H9 (cell line): ENCODE results near the gene C15orf62. TPM values are rescaled to one million over a fixed set of nuclear protein-coding genes. Genes with fewer than 3 reads are reported as not detected.
A peak's percentile ranks its signal among the peaks of the same experiment; 100 is the strongest.

Experiments used
- DNase-seq: peaks from one replicate; pipeline ENCODE4 v3.0.0-alpha.2; 2017
- H2AFZ ChIP-seq: one replicate; pipeline ENCODE4 v1.6.1; 2013; ENCODE audit warnings: mild to moderate bottlenecking, low read length, control low read depth, moderate library complexity
- H2AK5ac ChIP-seq: 2 replicates; pipeline ENCODE4 v1.6.1; 2013; ENCODE audit warnings: low read length, control low read depth, mixed read lengths; ENCODE audit not compliant: insufficient read length
- H2BK120ac ChIP-seq: one replicate; pipeline ENCODE4 v1.6.1; 2013; ENCODE audit warnings: low read depth, mild to moderate bottlenecking, low read length, control low read depth, inconsistent platforms; ENCODE audit not compliant: poor library complexity, severe bottlenecking
- H2BK12ac ChIP-seq: 2 replicates; pipeline ENCODE4 v1.6.1; 2013; ENCODE audit warnings: low read length, control low read depth, mixed read lengths, low read depth; ENCODE audit not compliant: insufficient read length
- H2BK15ac ChIP-seq: 2 replicates; pipeline ENCODE4 v1.6.1; 2013; ENCODE audit warnings: low read depth, low read length, control low read depth
- H2BK20ac ChIP-seq: one replicate; pipeline ENCODE4 v1.6.1; 2013; ENCODE audit warnings: low read depth, mild to moderate bottlenecking, low read length, control low read depth, inconsistent platforms; ENCODE audit not compliant: poor library complexity, severe bottlenecking
- H2BK5ac ChIP-seq: 2 replicates; pipeline ENCODE4 v1.6.1; 2013; ENCODE audit warnings: low read length, control low read depth, mixed read lengths; ENCODE audit not compliant: insufficient read length
- H3K14ac ChIP-seq: 2 replicates; pipeline ENCODE4 v1.6.1; 2013; ENCODE audit warnings: low read length, control low read depth; ENCODE audit not compliant: insufficient read depth
- H3K18ac ChIP-seq: 2 replicates; pipeline ENCODE4 v1.6.1; 2013; ENCODE audit warnings: low read depth, mild to moderate bottlenecking, mixed read lengths, low read length, control low read depth; ENCODE audit not compliant: insufficient read length
- H3K23ac ChIP-seq: 2 replicates; pipeline ENCODE4 v1.6.1; 2013; ENCODE audit warnings: low read length, control low read depth, mixed read lengths, low read depth; ENCODE audit not compliant: insufficient read length
- H3K23me2 ChIP-seq: 2 replicates; pipeline ENCODE4 v1.6.1; 2013; ENCODE audit warnings: low read depth, mild to moderate bottlenecking, mixed read lengths, low read length, control low read depth; ENCODE audit not compliant: insufficient read length, poor library complexity, severe bottlenecking
- H3K27ac ChIP-seq: 2 replicates; pipeline ENCODE4 v1.5.1; 2013; ENCODE audit warnings: low read length, control low read depth, mixed read lengths, low read depth; ENCODE audit not compliant: insufficient read length
- H3K27me3 ChIP-seq: 2 replicates; pipeline ENCODE4 v1.6.1; 2013; ENCODE audit warnings: low read length, control low read depth, inconsistent platforms; ENCODE audit not compliant: insufficient read depth
- H3K4ac ChIP-seq: 2 replicates; pipeline ENCODE4 v1.6.1; 2013; ENCODE audit warnings: low read depth, mild to moderate bottlenecking, control low read depth, inconsistent platforms, low read length, moderate library complexity
- H3K4me1 ChIP-seq: 2 replicates; pipeline ENCODE4 v1.6.1; 2013; ENCODE audit warnings: low read length, control low read depth, inconsistent platforms; ENCODE audit not compliant: insufficient read depth
- H3K4me2 ChIP-seq: 2 replicates; pipeline ENCODE4 v1.6.1; 2013; ENCODE audit warnings: low read length, control low read depth, mixed read lengths; ENCODE audit not compliant: insufficient read length, insufficient read depth
- H3K56ac ChIP-seq: 2 replicates; pipeline ENCODE4 v1.6.1; 2013; ENCODE audit warnings: low read depth, mild to moderate bottlenecking, mixed read lengths, low read length, control low read depth; ENCODE audit not compliant: insufficient read length
- H3K79me1 ChIP-seq: 2 replicates; pipeline ENCODE4 v1.6.1; 2013; ENCODE audit warnings: low read depth, mild to moderate bottlenecking, moderate library complexity, low read length, control low read depth, inconsistent platforms; ENCODE audit not compliant: insufficient read depth, poor library complexity, severe bottlenecking
- H3K79me2 ChIP-seq: 2 replicates; pipeline ENCODE4 v1.6.1; 2013; ENCODE audit warnings: low read length, control low read depth, inconsistent platforms; ENCODE audit not compliant: insufficient read depth
- H3K9ac ChIP-seq: 2 replicates; pipeline ENCODE4 v1.6.1; 2013; ENCODE audit warnings: low read length, control low read depth, mixed read lengths; ENCODE audit not compliant: insufficient read length; ENCODE audit errors: extremely low read depth
- H3K9me3 ChIP-seq: one replicate; pipeline ENCODE4 v1.6.1; 2013; ENCODE audit warnings: low read depth, low read length, inconsistent platforms; ENCODE audit not compliant: control insufficient read depth
- H3T11ph ChIP-seq: one replicate; pipeline ENCODE4 v1.6.1; 2013; ENCODE audit warnings: mild to moderate bottlenecking, low read length, control low read depth, inconsistent platforms
- H4K20me1 ChIP-seq: one replicate; pipeline ENCODE4 v1.6.1; 2013; ENCODE audit not compliant: control insufficient read depth, insufficient read length, insufficient read depth
- H4K5ac ChIP-seq: 2 replicates; pipeline ENCODE4 v1.6.1; 2013; ENCODE audit warnings: low read depth, mild to moderate bottlenecking, mixed read lengths, low read length, control low read depth; ENCODE audit not compliant: insufficient read length
- H4K8ac ChIP-seq: replicated peaks from 2 replicates; pipeline ENCODE4 v1.6.1; 2013; ENCODE audit warnings: low read length, control low read depth, mixed read lengths, low read depth; ENCODE audit not compliant: insufficient read length
- H4K91ac ChIP-seq: 2 replicates; pipeline ENCODE4 v1.6.1; 2013; ENCODE audit warnings: low read depth, mild to moderate bottlenecking, moderate library complexity, mixed read lengths, low read length, control low read depth; ENCODE audit not compliant: insufficient read length
- H3K27ac Mint-ChIP-seq, 3 experiments: 2 replicates in 2 of 3; 3 replicates in 1 of 3; pipeline ENCODE4 v1.8.0; 2020 to 2021; ENCODE audit warnings: mixed read lengths in 3 of 3, mild to moderate bottlenecking in 1 of 3, moderate library complexity in 1 of 3
- H3K27me3 Mint-ChIP-seq: 2 replicates; pipeline ENCODE4 v1.8.0; 2021; ENCODE audit warnings: low read depth, mild to moderate bottlenecking, moderate library complexity, mixed read lengths
- H3K36me3 Mint-ChIP-seq, 3 experiments: 2 replicates in 2 of 3; 3 replicates in 1 of 3; pipeline ENCODE4 v1.8.0; 2020 to 2021; ENCODE audit warnings: low read depth in 3 of 3, mixed read lengths in 3 of 3; ENCODE audit not compliant: insufficient read depth in 1 of 3
- H3K4me1 Mint-ChIP-seq, 2 experiments: 2 replicates each; pipeline ENCODE4 v1.8.0; 2020; ENCODE audit warnings: mixed read lengths in 2 of 2
- H3K4me3 Mint-ChIP-seq, 2 experiments: 2 replicates in 1 of 2; 3 replicates in 1 of 2; pipeline ENCODE4 v1.8.0; 2020 to 2021; ENCODE audit warnings: mild to moderate bottlenecking in 2 of 2, mixed read lengths in 2 of 2, moderate library complexity in 1 of 2
- H3K9me3 Mint-ChIP-seq, 2 experiments: 2 replicates in 1 of 2; 3 replicates in 1 of 2; pipeline ENCODE4 v1.8.0; 2020; ENCODE audit warnings: mild to moderate bottlenecking in 2 of 2, mixed read lengths in 2 of 2, moderate library complexity in 1 of 2
- WGBS: extraction: QIAGEN DNeasy Blood & Tissue Kit; methylation state at CpG from one replicate; pipeline ENCODE4 v1.1.7; 2013; ENCODE audit warnings: missing lambda C conversion rate, low lambda C conversion rate, mixed read lengths; ENCODE audit not compliant: insufficient read length; ENCODE audit errors: extremely low coverage; 5-methylcytosine and 5-hydroxymethylcytosine counted together
- total RNA-seq: library from RNA; stranded (reverse); gene quantifications from 2 replicates; pipeline ENCODE4 v1.2.1, GENCODE V29; 2021
- TF ChIP-seq, protein P1 (sequence below): fragments of 200-600 bp; sonication (generic); conservative IDR thresholded peaks from 3 replicates; pipeline ENCODE4 v1.8.0; 2021; ENCODE audit warnings: antibody characterized with exemption, mild to moderate bottlenecking

C15orf62 gene
- total RNA-seq, 1 experiment from 2014 or later, result 0.70 TPM

DNA sequence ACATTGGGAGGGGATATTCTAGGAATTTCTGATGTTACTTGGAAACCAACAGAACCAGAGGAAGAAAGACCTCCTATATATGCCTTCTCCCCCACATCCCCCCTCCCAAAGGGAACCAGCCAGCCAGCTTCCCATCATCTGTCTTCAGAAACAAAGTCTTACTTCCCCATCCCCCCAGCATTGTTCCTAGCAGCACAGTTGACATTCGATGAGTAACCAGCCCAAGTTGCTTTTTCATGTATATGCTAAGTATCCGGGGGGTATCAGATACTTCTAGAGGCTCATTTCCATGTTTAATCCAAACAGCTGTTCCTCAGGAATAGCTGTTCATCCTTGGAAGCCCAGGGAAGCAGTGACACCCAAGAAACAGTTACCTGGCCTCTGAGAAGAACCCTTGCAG lies 30.7 kb upstream of the C15orf62 start:
- no peak overlapping the region for H2BK120ac ChIP-seq
- no peak overlapping the region for H2BK12ac ChIP-seq
- no peak overlapping the region for H3K4me2 ChIP-seq
- TF ChIP-seq, protein P1, sequence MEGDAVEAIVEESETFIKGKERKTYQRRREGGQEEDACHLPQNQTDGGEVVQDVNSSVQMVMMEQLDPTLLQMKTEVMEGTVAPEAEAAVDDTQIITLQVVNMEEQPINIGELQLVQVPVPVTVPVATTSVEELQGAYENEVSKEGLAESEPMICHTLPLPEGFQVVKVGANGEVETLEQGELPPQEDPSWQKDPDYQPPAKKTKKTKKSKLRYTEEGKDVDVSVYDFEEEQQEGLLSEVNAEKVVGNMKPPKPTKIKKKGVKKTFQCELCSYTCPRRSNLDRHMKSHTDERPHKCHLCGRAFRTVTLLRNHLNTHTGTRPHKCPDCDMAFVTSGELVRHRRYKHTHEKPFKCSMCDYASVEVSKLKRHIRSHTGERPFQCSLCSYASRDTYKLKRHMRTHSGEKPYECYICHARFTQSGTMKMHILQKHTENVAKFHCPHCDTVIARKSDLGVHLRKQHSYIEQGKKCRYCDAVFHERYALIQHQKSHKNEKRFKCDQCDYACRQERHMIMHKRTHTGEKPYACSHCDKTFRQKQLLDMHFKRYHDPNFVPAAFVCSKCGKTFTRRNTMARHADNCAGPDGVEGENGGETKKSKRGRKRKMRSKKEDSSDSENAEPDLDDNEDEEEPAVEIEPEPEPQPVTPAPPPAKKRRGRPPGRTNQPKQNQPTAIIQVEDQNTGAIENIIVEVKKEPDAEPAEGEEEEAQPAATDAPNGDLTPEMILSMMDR, result no peak
- no peak for DNase-seq
- no peak overlapping the region for H4K8ac ChIP-seq
- H3K56ac ChIP-seq, result no peak overlapping the region
- Mint-ChIP-seq H3K4me3 (peak overlapping the region in 1 of 2 experiments; percentile 42; a peak in 2 of 5 replicates), H3K36me3 (peaks cover 14 to 56% (median 51%) of the 10 kb centered on the region in 3 experiments; a peak in 6 of 7 replicates), H3K27ac (peak overlapping the region; percentile 85 to 93 (median 91)), H3K4me1 (peaks cover 44 to 45% of the 10 kb centered on the region in 2 experiments), H3K27me3 (no peaks in the 10 kb centered on the region; the same call in 1 of the 2 replicates), H3K9me3 (no peaks in the 10 kb centered on the region)
- no peak overlapping the region for H2AK5ac ChIP-seq
- H3K4ac ChIP-seq, result no peak overlapping the region
- no peak overlapping the region for H3K9ac ChIP-seq
- H3K14ac ChIP-seq, result no peak overlapping the region
- H2AFZ ChIP-seq, result no peak overlapping the region
- no peak overlapping the region for H4K91ac ChIP-seq
- no CpG with 5 or more reads among the region's 2 CpGs for WGBS
- no peaks in the 10 kb centered on the region for H3K23me2 ChIP-seq
- no peak overlapping the region for H2BK15ac ChIP-seq
- H4K5ac ChIP-seq, result no peak overlapping the region
- no peaks in the 10 kb centered on the region for H3K79me1 ChIP-seq
- peaks cover 18% of the 10 kb centered on the region for H3K4me1 ChIP-seq
- no peak overlapping the region for H3K27ac ChIP-seq
- no peak overlapping the region for H3T11ph ChIP-seq
- H2BK20ac ChIP-seq, result no peak overlapping the region
- H3K27me3 ChIP-seq, result no peaks in the 10 kb centered on the region
- no peaks in the 10 kb centered on the region for H3K79me2 ChIP-seq
- no peaks in the 10 kb centered on the region for H3K9me3 ChIP-seq
- H4K20me1 ChIP-seq, result no peaks in the 10 kb centered on the region
- H3K18ac ChIP-seq, result no peak overlapping the region
- no peak overlapping the region for H2BK5ac ChIP-seq
- no peak overlapping the region for H3K23ac ChIP-seq
